Upper lobe of left lung (tissue), 6 donors: Measurements from ENCODE around the gene PCP2. TPM values are rescaled to one million over a fixed set of nuclear protein-coding genes. Genes with fewer than 3 reads are reported as not detected.

Source experiments
- ATAC-seq, 2 donors: fragments of 200-7000 bp; cut with Tn5 transposase; one replicate each; pipeline ENCODE4 v1.9.1; 2022; ENCODE audit warnings: mild to moderate bottlenecking in 2 of 2, moderate library complexity in 2 of 2; ENCODE audit not compliant: low FRiP score in 2 of 2
- DNase-seq, 2 donors: peaks; one replicate each; pipeline ENCODE4 v3.0.0-alpha.2; 2019 to 2020
- H3K27ac ChIP-seq, 4 donors: fragments of 200-600 bp; sonication (generic); one replicate each; pipeline ENCODE4 v1.5.1; 2016 to 2019
- H3K27me3 ChIP-seq, 4 donors: fragments of 200-600 bp; sonication (generic); one replicate each; pipeline ENCODE4 v1.5.1; 2017 to 2019
- H3K36me3 ChIP-seq, 4 donors: fragments of 200-600 bp; sonication (generic); one replicate each; pipeline ENCODE4 v1.5.1; 2016 to 2019
- H3K4me1 ChIP-seq, 4 donors: fragments of 200-600 bp; sonication (generic); one replicate each; pipeline ENCODE4 v1.5.1; 2018 to 2019
- H3K4me3 ChIP-seq, 4 donors: fragments of 200-600 bp; sonication (generic); one replicate each; pipeline ENCODE4 v1.5.1; 2017 to 2019; ENCODE audit warnings: mild to moderate bottlenecking in 2 of 4, moderate library complexity in 1 of 4
- H3K9me3 ChIP-seq, 4 donors: fragments of 200-600 bp; sonication (generic); one replicate each; pipeline ENCODE4 v1.5.1; 2018 to 2019
- EP300 ChIP-seq, 4 donors: sonication (generic); formaldehyde crosslinking; IDR thresholded peaks; one replicate each; pipeline ENCODE4 v1.5.1; 2017; ENCODE audit warnings: antibody characterized with exemption in 4 of 4, control low read depth in 2 of 4
- POLR2A ChIP-seq, 4 donors: fragments of 450-650 bp; IDR thresholded peaks; one replicate each; pipeline ENCODE4 v1.5.1; 2016 to 2017; ENCODE audit warnings: antibody characterized with exemption in 4 of 4, mild to moderate bottlenecking in 2 of 4
- POLR2AphosphoS5 ChIP-seq, 2 donors: sonication (generic); formaldehyde crosslinking; IDR thresholded peaks; one replicate each; pipeline ENCODE4 v1.5.1; 2017; ENCODE audit warnings: antibody characterized with exemption in 2 of 2
- WGBS, 2 donors: methylation state at CpG; one replicate each; pipeline ENCODE4 v1.1.5; 2017 to 2018; 5-methylcytosine and 5-hydroxymethylcytosine counted together
- total RNA-seq, 6 donors: library from RNA; depleted of rRNA in 4 of 6; stranded (reverse); fragments of >200 nt in 4 of 6; gene quantifications; one replicate each; pipeline versions ENCODE4 v1.1.0 to v1.2.1, GENCODE V29; 2016 to 2021
- TF ChIP-seq, protein P1 (sequence below), 6 experiments: fragments of 450-650 bp in 4 of 6; fragments of 200-600 bp in 2 of 6; sonication (generic) in 2 of 6; IDR thresholded peaks; one replicate each; pipeline ENCODE4 v1.5.1; 2016 to 2019; ENCODE audit warnings: antibody characterized with exemption in 6 of 6
- donor health status: DM: no; HTN: no; CAD: no; lungs with moderate emphysema.
- donor health status: DM: no; HTN: yes; CAD: no; lungs with severe emphysema.

The PCP2 gene
- total RNA-seq, 6 donors from 2014 or later, result 2.3 to 21.0 (median 3.3) TPM; not detected in 1

DNA sequence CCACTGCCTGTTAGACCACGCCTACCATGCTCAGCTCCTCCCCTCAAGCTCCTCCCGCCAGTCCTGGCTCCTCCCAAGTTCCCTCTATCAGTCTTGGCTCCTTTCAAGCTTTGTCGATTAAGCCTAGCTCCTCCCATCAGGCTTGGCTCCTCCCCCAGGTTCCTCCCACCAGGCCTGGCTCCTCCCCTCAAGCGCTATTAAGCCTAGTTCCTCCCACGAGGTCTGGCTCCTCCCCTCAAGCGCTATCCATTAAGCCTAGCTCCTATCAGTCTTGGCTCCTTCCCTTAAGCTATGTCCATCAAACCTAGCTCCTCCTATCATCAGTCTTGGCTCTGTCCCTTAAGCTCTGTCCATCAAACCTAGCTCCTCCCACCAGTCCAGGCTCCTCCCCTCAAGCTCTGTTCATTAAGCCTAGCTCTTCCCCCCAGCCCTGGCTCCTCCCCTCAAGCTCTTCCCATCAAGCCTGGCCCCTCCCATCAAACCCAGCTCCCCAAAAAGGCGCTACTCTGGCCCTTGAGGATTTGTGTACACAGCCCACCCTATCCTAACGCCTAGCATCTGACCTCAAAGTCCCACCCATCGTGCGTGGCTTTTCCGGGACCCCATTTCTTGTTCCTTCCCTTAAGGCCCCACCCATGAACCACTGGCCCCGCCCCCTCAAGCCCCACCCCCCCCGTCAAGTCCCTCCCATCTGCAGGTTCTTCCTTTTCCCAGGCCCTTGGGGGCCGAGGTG lies 27.9 kb downstream of the PCP2 start:
- Histone ChIP-seq H3K4me1 (peaks cover 0 to 15% (median 0%) of the 10 kb centered on the region in 4 donors), H3K27ac (no peak overlapping the region), H3K36me3 (peaks cover 0 to 9% (median 4%) of the 10 kb centered on the region in 4 donors), H3K27me3 (no peaks in the 10 kb centered on the region), H3K9me3 (no peaks in the 10 kb centered on the region), H3K4me3 (no peak overlapping the region)
- TF ChIP-seq POLR2A (IDR thresholded peaks at IDR 0.05) (no peak), POLR2AphosphoS5 (IDR thresholded peaks at IDR 0.05) (no peak), EP300 (IDR thresholded peaks at IDR 0.05) (no peak)
- TF ChIP-seq, protein P1, sequence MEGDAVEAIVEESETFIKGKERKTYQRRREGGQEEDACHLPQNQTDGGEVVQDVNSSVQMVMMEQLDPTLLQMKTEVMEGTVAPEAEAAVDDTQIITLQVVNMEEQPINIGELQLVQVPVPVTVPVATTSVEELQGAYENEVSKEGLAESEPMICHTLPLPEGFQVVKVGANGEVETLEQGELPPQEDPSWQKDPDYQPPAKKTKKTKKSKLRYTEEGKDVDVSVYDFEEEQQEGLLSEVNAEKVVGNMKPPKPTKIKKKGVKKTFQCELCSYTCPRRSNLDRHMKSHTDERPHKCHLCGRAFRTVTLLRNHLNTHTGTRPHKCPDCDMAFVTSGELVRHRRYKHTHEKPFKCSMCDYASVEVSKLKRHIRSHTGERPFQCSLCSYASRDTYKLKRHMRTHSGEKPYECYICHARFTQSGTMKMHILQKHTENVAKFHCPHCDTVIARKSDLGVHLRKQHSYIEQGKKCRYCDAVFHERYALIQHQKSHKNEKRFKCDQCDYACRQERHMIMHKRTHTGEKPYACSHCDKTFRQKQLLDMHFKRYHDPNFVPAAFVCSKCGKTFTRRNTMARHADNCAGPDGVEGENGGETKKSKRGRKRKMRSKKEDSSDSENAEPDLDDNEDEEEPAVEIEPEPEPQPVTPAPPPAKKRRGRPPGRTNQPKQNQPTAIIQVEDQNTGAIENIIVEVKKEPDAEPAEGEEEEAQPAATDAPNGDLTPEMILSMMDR (IDR thresholded peaks at IDR 0.05), result no peak
- 69 to 77% methylated on average over 14 of the region's 14 CpGs for WGBS, 2 donors
- ATAC-seq, result peak in 1 of 2 donors; percentile 4
- no peak for DNase-seq

DNA sequence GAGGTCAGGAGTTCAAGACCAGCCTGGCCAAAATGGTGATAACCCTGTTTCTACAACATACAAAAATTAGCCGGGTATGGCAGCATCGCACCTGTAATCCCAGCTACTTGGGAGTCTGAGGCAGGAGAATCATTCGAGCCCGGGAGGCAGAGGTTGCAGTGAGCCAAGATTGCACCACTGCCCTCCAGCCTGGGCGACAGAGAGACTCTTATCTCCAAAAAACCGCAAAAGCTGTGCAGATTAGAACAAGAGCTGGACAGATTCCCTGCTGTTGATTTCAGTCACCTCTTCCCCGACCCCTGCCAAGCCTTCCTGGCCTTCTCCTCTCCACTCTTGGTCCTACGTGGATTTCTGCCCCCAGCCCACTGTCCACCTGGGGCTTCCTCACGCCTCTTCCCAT lies 29.6 kb downstream of the PCP2 start:
- 68 to 69% methylated on average over 8 to 9 of the region's 9 CpGs for WGBS, 2 donors
- no peak for ATAC-seq

DNA sequence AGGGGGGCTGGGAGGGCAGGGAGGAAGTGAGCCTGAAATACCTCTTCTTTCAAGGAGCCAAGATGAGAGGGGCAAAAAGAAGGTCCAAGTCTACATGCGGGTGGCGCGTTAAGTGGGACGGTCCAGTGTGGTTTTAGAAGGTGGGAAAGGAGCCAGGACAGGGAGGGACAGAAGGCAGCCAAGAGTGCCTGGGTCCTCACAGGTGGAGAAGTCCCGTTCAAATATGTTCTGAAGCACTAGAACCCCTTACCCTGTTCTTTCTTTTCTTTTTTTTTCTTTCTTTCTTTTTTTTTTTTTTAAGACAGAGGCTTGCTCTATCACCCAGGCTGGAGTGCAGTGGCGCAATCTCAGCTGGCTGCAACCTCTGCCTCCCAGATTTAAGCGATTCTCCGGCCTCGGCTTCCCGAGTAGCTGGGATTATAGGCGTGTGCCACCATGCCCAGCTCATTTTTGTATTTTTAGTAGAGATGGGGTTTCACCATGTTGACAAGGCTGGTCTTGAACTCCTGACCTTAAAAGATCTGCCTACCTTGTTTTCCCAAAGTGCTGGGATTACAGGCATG lies 30.5 kb downstream of the PCP2 start:
- no peak overlapping the region for H3K4me3 ChIP-seq
- peak overlapping the region in 3 of 4 donors; percentile 38 to 51 (median 48) for H3K27ac ChIP-seq
- peak in 1 of 2 donors; percentile 2 for ATAC-seq
- peak in 1 of 2 donors; percentile 57 for DNase-seq
- no peaks in the 10 kb centered on the region for H3K27me3 ChIP-seq
- 62 to 66% methylated on average over 11 of the region's 11 CpGs for WGBS, 2 donors
- peaks cover 0 to 2% (median 0%) of the 10 kb centered on the region in 4 donors for H3K36me3 ChIP-seq
- H3K4me1 ChIP-seq, result peaks cover 0 to 15% (median 0%) of the 10 kb centered on the region in 4 donors
- H3K9me3 ChIP-seq, result no peaks in the 10 kb centered on the region
- TF ChIP-seq EP300 (IDR thresholded peaks at IDR 0.05) (no peak), POLR2AphosphoS5 (IDR thresholded peaks at IDR 0.05) (no peak), POLR2A (IDR thresholded peaks at IDR 0.05) (no peak)
- TF ChIP-seq, protein P1 (IDR thresholded peaks at IDR 0.05), result no peak

More for the DNA sequence above, 29.6 kb downstream of the PCP2 start:
- DNase-seq, result no peak
- TF ChIP-seq EP300 (IDR thresholded peaks at IDR 0.05), result no peak
- no peak for TF ChIP-seq POLR2A (IDR thresholded peaks at IDR 0.05)
- TF ChIP-seq, protein P1 (IDR thresholded peaks at IDR 0.05), result no peak
- TF ChIP-seq POLR2AphosphoS5 (IDR thresholded peaks at IDR 0.05), result no peak
- H3K9me3 ChIP-seq, result no peaks in the 10 kb centered on the region
- no peak overlapping the region for H3K4me3 ChIP-seq
- no peaks in the 10 kb centered on the region for H3K27me3 ChIP-seq
- H3K4me1 ChIP-seq, result peaks cover 0 to 15% (median 0%) of the 10 kb centered on the region in 4 donors
- H3K27ac ChIP-seq, result peak overlapping the region in 2 of 4 donors; percentile 38 to 48
- peaks cover 0 to 4% (median 0%) of the 10 kb centered on the region in 4 donors for H3K36me3 ChIP-seq

GRCh38 chr19:7602240-7602934 lies 31.1 kb downstream of the PCP2 start:
- no peaks in the 10 kb centered on the region for H3K27me3 ChIP-seq
- ATAC-seq, result peak in 1 of 2 donors; percentile 15
- H3K27ac ChIP-seq, result peak overlapping the region in 3 of 4 donors; percentile 38 to 51 (median 48)
- peaks cover 0 to 15% (median 0%) of the 10 kb centered on the region in 4 donors for H3K4me1 ChIP-seq
- 29 to 41% methylated on average over 15 of the region's 15 CpGs for WGBS, 2 donors
- TF ChIP-seq POLR2AphosphoS5 (IDR thresholded peaks at IDR 0.05), result no peak
- TF ChIP-seq, protein P1 (IDR thresholded peaks at IDR 0.05), result no peak
- no peak for TF ChIP-seq EP300 (IDR thresholded peaks at IDR 0.05)
- TF ChIP-seq POLR2A (IDR thresholded peaks at IDR 0.05), result no peak
- no peaks in the 10 kb centered on the region for H3K36me3 ChIP-seq
- H3K4me3 ChIP-seq, result no peak overlapping the region
- DNase-seq, result peak in 1 of 2 donors; percentile 75
- H3K9me3 ChIP-seq, result no peaks in the 10 kb centered on the region
